ENCODE measurements around the gene ITPKA. TPM values are rescaled to one million over a fixed set of nuclear protein-coding genes. Genes with fewer than 3 reads are reported as not detected.
A peak's percentile ranks its signal among the peaks of the same experiment; 100 is the strongest.

The ITPKA gene
- total RNA-seq, 4 donors from 2014 or later = 28.9 to 95.6 (median 93.9) TPM

GRCh38 chr15:41476416-41477048 lies 17.1 kb upstream of the ITPKA start:
- TF ChIP-seq CTCF (IDR thresholded peaks at IDR 0.05) (no peak), POLR2A (IDR thresholded peaks at IDR 0.05) (no peak)
- Histone ChIP-seq H3K27me3 (no peaks in the 10 kb centered on the region), H3K4me3 (no peak overlapping the region), H3K36me3 (peaks cover 0 to 97% (median 2%) of the 10 kb centered on the region in 3 donors), H3K9me3 (no peaks in the 10 kb centered on the region), H3K27ac (no peak overlapping the region), H3K4me1 (peaks cover 0 to 6% (median 1%) of the 10 kb centered on the region in 4 donors)
- peak in 1 of 3 donors; percentile 14 for DNase-seq

DNA sequence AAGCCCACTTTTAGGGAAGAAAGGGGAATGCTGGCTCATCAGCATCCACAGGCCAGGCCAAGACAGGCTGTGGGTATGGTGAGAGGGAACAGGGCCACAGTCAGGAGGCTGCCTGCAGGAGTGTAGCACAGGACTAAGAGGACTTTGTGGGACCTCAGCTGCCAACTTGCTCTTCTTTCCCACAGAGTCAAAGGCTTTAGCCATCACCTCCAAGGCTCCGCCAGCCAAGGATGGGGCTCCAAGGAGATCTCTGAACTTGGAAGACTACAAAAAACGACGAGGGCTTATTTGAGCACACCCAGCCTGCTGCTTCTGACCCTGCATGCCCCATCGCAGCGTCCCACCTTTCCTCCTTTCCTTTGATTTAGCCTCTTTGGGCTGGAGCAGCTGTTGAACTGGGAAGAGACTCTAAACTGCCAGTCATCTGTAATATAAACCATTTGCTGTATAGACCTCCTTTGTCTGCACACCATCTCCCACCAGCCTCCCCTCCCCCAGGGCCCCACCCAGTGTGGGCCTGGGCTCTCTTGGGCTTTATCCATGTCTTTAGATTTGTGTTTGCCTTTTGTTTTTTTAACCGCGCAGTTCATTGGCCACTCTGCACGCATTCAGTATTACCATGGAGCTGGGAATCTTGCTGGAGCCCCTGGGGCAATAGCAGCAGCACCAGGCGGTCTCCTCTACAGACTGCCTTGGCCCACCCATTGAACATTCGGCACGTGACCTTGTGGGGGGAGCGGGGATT lies 13.1 kb upstream of the ITPKA start:
- Histone ChIP-seq H3K36me3 (peaks cover 0 to 72% (median 2%) of the 10 kb centered on the region in 3 donors), H3K27me3 (no peaks in the 10 kb centered on the region), H3K4me1 (peaks cover 0 to 3% (median 0%) of the 10 kb centered on the region in 4 donors), H3K9me3 (no peaks in the 10 kb centered on the region), H3K4me3 (no peak overlapping the region), H3K27ac (no peak overlapping the region)
- no peak for DNase-seq
- TF ChIP-seq POLR2A (IDR thresholded peaks at IDR 0.05) (no peak), CTCF (IDR thresholded peaks at IDR 0.05) (no peak)

- peaks cover 0 to 55% (median 0%) of the 10 kb centered on the region in 3 donors for H3K36me3 ChIP-seq
- DNase-seq = no peak
- TF ChIP-seq CTCF (IDR thresholded peaks at IDR 0.05) = no peak
- TF ChIP-seq POLR2A (IDR thresholded peaks at IDR 0.05) = no peak
- H3K9me3 ChIP-seq = no peaks in the 10 kb centered on the region
- peaks cover 0 to 3% (median 0%) of the 10 kb centered on the region in 4 donors for H3K4me1 ChIP-seq
- no peaks in the 10 kb centered on the region for H3K27me3 ChIP-seq
- no peak overlapping the region for H3K4me3 ChIP-seq
- peak overlapping the region in 1 of 4 donors; percentile 43 for H3K27ac ChIP-seq
Observed at GRCh38 chr15:41482110-41482877, 11.4 kb upstream of the ITPKA start.

DNA sequence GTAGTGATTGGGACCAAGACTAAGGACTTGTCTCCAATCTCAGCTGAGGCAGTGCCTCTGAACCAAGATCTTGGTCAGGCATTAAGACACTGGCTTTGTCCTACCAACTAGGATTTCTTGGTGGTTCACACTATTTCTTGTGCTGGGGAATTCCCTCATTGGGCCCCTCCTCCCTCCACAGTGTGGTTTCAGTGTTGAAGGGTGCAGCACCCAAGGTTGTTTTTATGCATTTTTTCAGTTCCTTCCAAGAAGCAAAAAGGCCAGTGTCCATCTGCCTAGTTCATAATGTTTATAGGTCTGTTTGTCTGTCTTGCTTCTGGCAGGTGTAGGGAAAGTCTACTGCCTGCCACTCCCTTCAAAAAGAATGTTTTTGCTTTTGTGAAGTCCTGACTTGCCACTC lies 10.6 kb upstream of the ITPKA start:
- peak overlapping the region in 1 of 4 donors; percentile 25 for H3K27ac ChIP-seq
- peak overlapping the region in 1 of 4 donors; percentile 12 for H3K4me3 ChIP-seq
- peak in 1 of 3 donors; percentile 31 for DNase-seq
- H3K4me1 ChIP-seq = peaks cover 0 to 3% (median 0%) of the 10 kb centered on the region in 4 donors
- H3K9me3 ChIP-seq = no peaks in the 10 kb centered on the region
- H3K27me3 ChIP-seq = no peaks in the 10 kb centered on the region
- peaks cover 0 to 47% (median 0%) of the 10 kb centered on the region in 3 donors for H3K36me3 ChIP-seq
- TF ChIP-seq POLR2A (IDR thresholded peaks at IDR 0.05) (no peak), CTCF (IDR thresholded peaks at IDR 0.05) (no peak)

GRCh38 chr15:41483519-41483918 lies 10.2 kb upstream of the ITPKA start:
- peak overlapping the region in 1 of 4 donors; percentile 12 for H3K4me3 ChIP-seq
- no peak for TF ChIP-seq CTCF (IDR thresholded peaks at IDR 0.05)
- no peak for TF ChIP-seq POLR2A (IDR thresholded peaks at IDR 0.05)
- DNase-seq = no peak
- no peaks in the 10 kb centered on the region for H3K9me3 ChIP-seq
- peaks cover 0 to 43% (median 0%) of the 10 kb centered on the region in 3 donors for H3K36me3 ChIP-seq
- no peaks in the 10 kb centered on the region for H3K27me3 ChIP-seq
- peak overlapping the region in 1 of 4 donors; percentile 25 for H3K27ac ChIP-seq
- H3K4me1 ChIP-seq = peaks cover 0 to 3% (median 0%) of the 10 kb centered on the region in 4 donors

Data from Peyer's patch (tissue), 4 donors.